GM23338 (cell line): Measurements from ENCODE around the gene GALR2. TPM values are rescaled to one million over a fixed set of nuclear protein-coding genes. Genes with fewer than 3 reads are reported as not detected.

Experiments
- ATAC-seq: fragments of 200-7000 bp; cut with Tn5 transposase; 3 replicates; pipeline ENCODE4 v1.9.1; 2020
- DNase-seq: peaks from one replicate; pipeline ENCODE4 v3.0.0-alpha.2; 2015; ENCODE audit warnings: low spot score
- H2AFZ ChIP-seq: fragments of 200-600 bp; sonication (generic); 2 replicates; pipeline ENCODE4 v1.8.0; 2016; ENCODE audit warnings: antibody characterized with exemption, mild to moderate bottlenecking, moderate library complexity
- H3F3A ChIP-seq: fragments of 200-600 bp; sonication (generic); replicated peaks from 2 replicates; pipeline ENCODE4 v1.8.0; 2017; ENCODE audit warnings: antibody characterized with exemption, mixed run types, low read depth
- H3K27ac ChIP-seq: fragments of 200-600 bp; sonication (generic); 2 replicates; pipeline ENCODE4 v1.6.1; 2016; ENCODE audit warnings: low read depth
- H3K27me3 ChIP-seq: fragments of 200-600 bp; sonication (generic); 2 replicates; pipeline ENCODE4 v1.8.0; 2016; ENCODE audit warnings: mild to moderate bottlenecking, mixed run types, moderate library complexity; ENCODE audit not compliant: insufficient read depth
- H3K36me3 ChIP-seq: fragments of 200-600 bp; sonication (generic); 2 replicates; pipeline ENCODE4 v1.8.0; 2016; ENCODE audit warnings: mild to moderate bottlenecking; ENCODE audit not compliant: insufficient read depth
- H3K4me1 ChIP-seq: fragments of 200-600 bp; sonication (generic); 2 replicates; pipeline ENCODE4 v1.8.0; 2016; ENCODE audit warnings: mild to moderate bottlenecking, moderate library complexity; ENCODE audit not compliant: insufficient read depth
- H3K4me2 ChIP-seq: fragments of 200-600 bp; sonication (generic); 2 replicates; pipeline ENCODE4 v1.7.1; 2017; ENCODE audit warnings: mixed run types
- H3K4me3 ChIP-seq: fragments of 200-600 bp; sonication (generic); 2 replicates; pipeline ENCODE4 v1.6.1; 2016; ENCODE audit warnings: mixed run types
- H3K79me2 ChIP-seq: fragments of 200-600 bp; sonication (generic); replicated peaks from 2 replicates; pipeline ENCODE4 v1.8.0; 2017; ENCODE audit warnings: mild to moderate bottlenecking; ENCODE audit not compliant: insufficient read depth
- H3K9me2 ChIP-seq: fragments of 200-600 bp; sonication (generic); 2 replicates; pipeline ENCODE4 v1.8.0; 2017; ENCODE audit not compliant: insufficient read depth
- H4K20me1 ChIP-seq: fragments of 200-600 bp; sonication (generic); replicated peaks from 2 replicates; pipeline ENCODE4 v1.8.0; 2017; ENCODE audit warnings: mild to moderate bottlenecking; ENCODE audit not compliant: insufficient read depth
- H3K27ac Mint-ChIP-seq: 2 replicates; pipeline ENCODE4 v1.8.0; 2020; ENCODE audit warnings: inconsistent platforms, mild to moderate bottlenecking, moderate library complexity, mixed read lengths
- H3K27me3 Mint-ChIP-seq: 3 replicates; pipeline ENCODE4 v1.8.0; 2022; ENCODE audit warnings: low read depth, mild to moderate bottlenecking, moderate library complexity, mixed read lengths, inconsistent platforms; ENCODE audit not compliant: insufficient read depth, poor library complexity
- H3K36me3 Mint-ChIP-seq: 3 replicates; pipeline ENCODE4 v1.8.0; 2021; ENCODE audit warnings: low read depth, mild to moderate bottlenecking, inconsistent platforms, moderate library complexity, mixed read lengths
- H3K4me1 Mint-ChIP-seq: 3 replicates; pipeline ENCODE4 v1.8.0; 2020; ENCODE audit warnings: mild to moderate bottlenecking, inconsistent platforms, mixed read lengths
- H3K4me3 Mint-ChIP-seq: 3 replicates; pipeline ENCODE4 v1.8.0; 2021; ENCODE audit warnings: moderate library complexity, mild to moderate bottlenecking, inconsistent platforms, mixed read lengths
- H3K9me3 Mint-ChIP-seq: 3 replicates; pipeline ENCODE4 v1.8.0; 2020; ENCODE audit warnings: moderate library complexity, mild to moderate bottlenecking, inconsistent platforms, mixed read lengths
- EZH2 ChIP-seq: fragments of 200-600 bp; sonication (generic); IDR thresholded peaks from one replicate; pipeline ENCODE4 v1.8.0; 2017; ENCODE audit warnings: antibody characterized with exemption, mild to moderate bottlenecking, low read depth; ENCODE audit not compliant: unreplicated experiment
- EZH2phosphoT487 ChIP-seq: fragments of 200-600 bp; sonication (generic); IDR thresholded peaks from one replicate; pipeline ENCODE4 v1.8.1; 2018; ENCODE audit warnings: antibody characterized with exemption; ENCODE audit not compliant: unreplicated experiment
- JUNB ChIP-seq: IDR thresholded peaks from one replicate; pipeline ENCODE4 v1.6.1; 2016; ENCODE audit warnings: antibody characterized with exemption; ENCODE audit not compliant: unreplicated experiment
- NANOG ChIP-seq: IDR thresholded peaks from 2 replicates; pipeline ENCODE4 v1.6.1; 2016; ENCODE audit warnings: antibody characterized with exemption, borderline replicate concordance
- POLR2AphosphoS5 ChIP-seq: IDR thresholded peaks from 2 replicates; pipeline ENCODE4 v1.6.1; 2016; ENCODE audit warnings: antibody characterized with exemption, low read depth
- polyA plus RNA-seq: library from polyadenylated mRNA; unstranded; fragments of >200 nt; fragmentation: Nextera tagmentation; extraction: Ambion mirVana; gene quantifications from 2 replicates; pipeline ENCODE4 v1.2.1, GENCODE V29; 2016
- total RNA-seq: library from RNA; depleted of rRNA; stranded (reverse); fragments of >200 nt; shearing (Covaris generic); gene quantifications from 2 replicates; pipeline ENCODE4 v1.2.3, GENCODE V29; 2014
- TF ChIP-seq, protein P1 (sequence below): fragments of 250-450 bp; sonication (Bioruptor Pico); IDR thresholded peaks from 2 replicates; pipeline ENCODE4 v1.5.0; 2020; ENCODE audit warnings: mild to moderate bottlenecking, moderate library complexity
- TF ChIP-seq, protein P2 (sequence below): IDR thresholded peaks from 2 replicates; pipeline ENCODE4 v1.6.1; 2016; ENCODE audit warnings: antibody characterized with exemption

The GALR2 gene
- total and polyA plus RNA-seq, 2 experiments from 2014 or later, result 0.50 to 2.2 TPM

DNA sequence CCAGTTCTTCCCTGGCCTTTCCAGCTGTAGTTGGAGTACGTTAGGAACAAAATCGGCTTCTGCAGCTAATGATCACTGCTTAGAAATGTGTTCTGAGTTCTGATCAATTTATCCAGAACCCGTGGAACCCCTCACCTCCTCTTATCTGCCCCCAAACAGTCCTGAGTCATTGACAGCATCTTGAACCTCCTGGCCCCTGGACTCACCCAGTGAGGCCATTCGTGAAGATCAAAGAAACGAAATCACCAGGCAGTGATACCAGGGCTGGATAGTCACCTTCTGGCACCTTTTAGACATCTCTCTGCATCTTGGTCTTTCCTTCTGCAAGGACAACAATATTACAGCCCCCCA is 46.1 kb downstream of the GALR2 start (continued):
- TF ChIP-seq, protein P1, sequence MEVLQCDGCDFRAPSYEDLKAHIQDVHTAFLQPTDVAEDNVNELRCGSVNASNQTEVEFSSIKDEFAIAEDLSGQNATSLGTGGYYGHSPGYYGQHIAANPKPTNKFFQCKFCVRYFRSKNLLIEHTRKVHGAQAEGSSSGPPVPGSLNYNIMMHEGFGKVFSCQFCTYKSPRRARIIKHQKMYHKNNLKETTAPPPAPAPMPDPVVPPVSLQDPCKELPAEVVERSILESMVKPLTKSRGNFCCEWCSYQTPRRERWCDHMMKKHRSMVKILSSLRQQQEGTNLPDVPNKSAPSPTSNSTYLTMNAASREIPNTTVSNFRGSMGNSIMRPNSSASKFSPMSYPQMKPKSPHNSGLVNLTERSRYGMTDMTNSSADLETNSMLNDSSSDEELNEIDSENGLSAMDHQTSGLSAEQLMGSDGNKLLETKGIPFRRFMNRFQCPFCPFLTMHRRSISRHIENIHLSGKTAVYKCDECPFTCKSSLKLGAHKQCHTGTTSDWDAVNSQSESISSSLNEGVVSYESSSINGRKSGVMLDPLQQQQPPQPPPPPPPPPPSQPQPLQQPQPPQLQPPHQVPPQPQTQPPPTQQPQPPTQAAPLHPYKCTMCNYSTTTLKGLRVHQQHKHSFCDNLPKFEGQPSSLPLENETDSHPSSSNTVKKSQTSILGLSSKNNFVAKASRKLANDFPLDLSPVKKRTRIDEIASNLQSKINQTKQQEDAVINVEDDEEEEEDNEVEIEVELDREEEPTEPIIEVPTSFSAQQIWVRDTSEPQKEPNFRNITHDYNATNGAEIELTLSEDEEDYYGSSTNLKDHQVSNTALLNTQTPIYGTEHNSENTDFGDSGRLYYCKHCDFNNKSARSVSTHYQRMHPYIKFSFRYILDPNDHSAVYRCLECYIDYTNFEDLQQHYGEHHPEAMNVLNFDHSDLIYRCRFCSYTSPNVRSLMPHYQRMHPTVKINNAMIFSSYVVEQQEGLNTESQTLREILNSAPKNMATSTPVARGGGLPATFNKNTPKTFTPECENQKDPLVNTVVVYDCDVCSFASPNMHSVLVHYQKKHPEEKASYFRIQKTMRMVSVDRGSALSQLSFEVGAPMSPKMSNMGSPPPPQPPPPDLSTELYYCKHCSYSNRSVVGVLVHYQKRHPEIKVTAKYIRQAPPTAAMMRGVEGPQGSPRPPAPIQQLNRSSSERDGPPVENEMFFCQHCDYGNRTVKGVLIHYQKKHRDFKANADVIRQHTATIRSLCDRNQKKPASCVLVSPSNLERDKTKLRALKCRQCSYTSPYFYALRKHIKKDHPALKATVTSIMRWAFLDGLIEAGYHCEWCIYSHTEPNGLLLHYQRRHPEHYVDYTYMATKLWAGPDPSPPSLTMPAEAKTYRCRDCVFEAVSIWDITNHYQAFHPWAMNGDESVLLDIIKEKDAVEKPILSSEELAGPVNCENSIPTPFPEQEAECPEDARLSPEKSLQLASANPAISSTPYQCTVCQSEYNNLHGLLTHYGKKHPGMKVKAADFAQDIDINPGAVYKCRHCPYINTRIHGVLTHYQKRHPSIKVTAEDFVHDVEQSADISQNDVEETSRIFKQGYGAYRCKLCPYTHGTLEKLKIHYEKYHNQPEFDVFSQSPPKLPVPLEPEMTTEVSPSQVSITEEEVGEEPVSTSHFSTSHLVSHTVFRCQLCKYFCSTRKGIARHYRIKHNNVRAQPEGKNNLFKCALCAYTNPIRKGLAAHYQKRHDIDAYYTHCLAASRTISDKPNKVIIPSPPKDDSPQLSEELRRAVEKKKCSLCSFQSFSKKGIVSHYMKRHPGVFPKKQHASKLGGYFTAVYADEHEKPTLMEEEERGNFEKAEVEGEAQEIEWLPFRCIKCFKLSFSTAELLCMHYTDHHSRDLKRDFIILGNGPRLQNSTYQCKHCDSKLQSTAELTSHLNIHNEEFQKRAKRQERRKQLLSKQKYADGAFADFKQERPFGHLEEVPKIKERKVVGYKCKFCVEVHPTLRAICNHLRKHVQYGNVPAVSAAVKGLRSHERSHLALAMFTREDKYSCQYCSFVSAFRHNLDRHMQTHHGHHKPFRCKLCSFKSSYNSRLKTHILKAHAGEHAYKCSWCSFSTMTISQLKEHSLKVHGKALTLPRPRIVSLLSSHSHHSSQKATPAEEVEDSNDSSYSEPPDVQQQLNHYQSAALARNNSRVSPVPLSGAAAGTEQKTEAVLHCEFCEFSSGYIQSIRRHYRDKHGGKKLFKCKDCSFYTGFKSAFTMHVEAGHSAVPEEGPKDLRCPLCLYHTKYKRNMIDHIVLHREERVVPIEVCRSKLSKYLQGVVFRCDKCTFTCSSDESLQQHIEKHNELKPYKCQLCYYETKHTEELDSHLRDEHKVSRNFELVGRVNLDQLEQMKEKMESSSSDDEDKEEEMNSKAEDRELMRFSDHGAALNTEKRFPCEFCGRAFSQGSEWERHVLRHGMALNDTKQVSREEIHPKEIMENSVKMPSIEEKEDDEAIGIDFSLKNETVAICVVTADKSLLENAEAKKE, result no peak
- no peak for TF ChIP-seq NANOG

DNA sequence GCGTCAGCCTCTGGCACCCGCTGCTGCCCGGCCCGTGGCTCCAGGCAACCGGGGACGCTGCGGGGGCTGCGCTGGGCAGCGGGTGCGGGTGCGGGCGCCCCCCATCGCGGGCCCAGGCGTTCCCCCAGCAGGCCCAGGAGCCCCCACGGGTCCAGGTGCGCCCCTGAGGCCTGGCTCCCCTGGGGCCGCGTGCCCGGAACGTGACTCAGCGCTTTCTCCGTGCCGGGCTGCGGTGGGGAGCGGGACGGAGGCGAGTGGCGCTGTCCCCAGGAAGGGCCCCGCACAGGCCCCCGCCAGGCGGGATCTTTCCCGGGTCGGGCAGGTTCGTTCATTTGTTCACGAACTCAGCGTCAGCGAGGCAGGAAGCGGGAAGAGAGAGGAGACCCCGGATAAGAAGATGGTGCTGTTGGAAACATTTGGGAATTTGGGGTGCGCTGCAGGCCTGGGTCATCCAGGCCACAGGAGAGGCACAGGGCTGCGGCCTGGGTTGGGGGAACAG is 47.4 kb downstream of the GALR2 start:
- Histone ChIP-seq H3K9me2 (no peaks in the 10 kb centered on the region), H2AFZ (peak overlapping the region; percentile 63), H3K4me3 (peak overlapping the region; percentile 53), H3F3A (peaks cover 16% of the 10 kb centered on the region), H3K27ac (no peak overlapping the region), H3K79me2 (no peaks in the 10 kb centered on the region), H3K27me3 (0 out of 2 replicates have a peak, but pooled peaks cover 4% of the 10 kb centered on the region), H3K4me2 (peak overlapping the region; percentile 78), H3K4me1 (peaks cover 29% of the 10 kb centered on the region; the same call in 1 of the 2 replicates), H3K36me3 (no peaks in the 10 kb centered on the region), H4K20me1 (no peaks in the 10 kb centered on the region)
- H3K4me3 Mint-ChIP-seq, result peak overlapping the region; percentile 44; the same call in 2 of the 3 replicates
- H3K36me3 Mint-ChIP-seq, result no peaks in the 10 kb centered on the region
- peaks cover 31% of the 10 kb centered on the region for H3K4me1 Mint-ChIP-seq
- peak; percentile 72 for DNase-seq
- ATAC-seq, result peak; percentile 41
- H3K27me3 Mint-ChIP-seq, result peaks cover 23% of the 10 kb centered on the region
- H3K9me3 Mint-ChIP-seq, result no peaks in the 10 kb centered on the region; the same call in 2 of the 3 replicates
- peak overlapping the region; percentile 81 for H3K27ac Mint-ChIP-seq
- no peak; the same call in 1 of the 2 replicates for TF ChIP-seq POLR2AphosphoS5
- TF ChIP-seq JUNB, result no peak
- TF ChIP-seq, protein P2, sequence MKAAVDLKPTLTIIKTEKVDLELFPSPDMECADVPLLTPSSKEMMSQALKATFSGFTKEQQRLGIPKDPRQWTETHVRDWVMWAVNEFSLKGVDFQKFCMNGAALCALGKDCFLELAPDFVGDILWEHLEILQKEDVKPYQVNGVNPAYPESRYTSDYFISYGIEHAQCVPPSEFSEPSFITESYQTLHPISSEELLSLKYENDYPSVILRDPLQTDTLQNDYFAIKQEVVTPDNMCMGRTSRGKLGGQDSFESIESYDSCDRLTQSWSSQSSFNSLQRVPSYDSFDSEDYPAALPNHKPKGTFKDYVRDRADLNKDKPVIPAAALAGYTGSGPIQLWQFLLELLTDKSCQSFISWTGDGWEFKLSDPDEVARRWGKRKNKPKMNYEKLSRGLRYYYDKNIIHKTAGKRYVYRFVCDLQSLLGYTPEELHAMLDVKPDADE, result no peak
- TF ChIP-seq EZH2, result no peak
- TF ChIP-seq, protein P1, result no peak
- no peak for TF ChIP-seq EZH2phosphoT487
